C4-2B (cell line): Measurements from ENCODE around the gene CEMP1.

Experiments
- CTCF ChIP-seq: fragments of 450-650 bp; conservative IDR thresholded peaks from 2 replicates; pipeline ENCODE4 v1.5.1; 2017; ENCODE audit warnings: mild to moderate bottlenecking
- ZFX ChIP-seq: fragments of 450-650 bp; IDR thresholded peaks from 2 replicates; pipeline ENCODE4 v1.6.1; 2017

- no peak for TF ChIP-seq CTCF
- no peak for TF ChIP-seq ZFX
These were observed 16.7 kb downstream of the CEMP1 start for GRCh38 chr16:2514333-2515179.
